AG10803 (cell line): ENCODE data around the gene ARHGEF11.

ENCODE experiments used
- DNase-seq: peaks from one replicate; pipeline ENCODE4 v3.0.0; 2010; ENCODE audit warnings: low read depth
- H3K4me3 ChIP-seq: 2 replicates; pipeline ENCODE4 v1.5.1; 2011; ENCODE audit warnings: mild to moderate bottlenecking, low read length, control low read depth
- TF ChIP-seq, protein P1 (sequence below): conservative IDR thresholded peaks from 2 replicates; pipeline ENCODE4 v1.5.1; 2011; ENCODE audit warnings: mild to moderate bottlenecking, low read length, control low read depth, inconsistent platforms

The ARHGEF11 gene

DNA sequence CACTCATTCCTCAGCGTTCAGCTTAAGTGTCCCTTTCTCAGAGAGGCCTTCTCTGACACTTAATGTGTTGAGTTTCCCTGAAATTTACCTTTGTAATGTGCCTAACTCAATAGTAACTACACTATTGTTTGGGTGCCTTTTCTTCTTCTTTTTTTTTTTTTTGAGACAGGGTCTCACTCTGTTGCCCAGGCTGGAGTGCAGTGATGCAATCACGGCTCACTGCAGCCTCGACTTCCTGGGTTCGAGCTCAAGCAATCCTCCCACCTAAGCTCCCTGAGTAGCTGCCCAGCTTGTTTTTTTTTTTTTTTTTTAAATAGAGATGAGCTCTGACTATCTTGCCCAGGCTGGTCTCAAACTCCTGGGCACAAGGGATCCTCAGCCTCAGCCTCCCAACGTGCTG is 50.1 kb downstream of the ARHGEF11 start:
- no peak for DNase-seq
- H3K4me3 ChIP-seq: no peak overlapping the region
- TF ChIP-seq, protein P1, sequence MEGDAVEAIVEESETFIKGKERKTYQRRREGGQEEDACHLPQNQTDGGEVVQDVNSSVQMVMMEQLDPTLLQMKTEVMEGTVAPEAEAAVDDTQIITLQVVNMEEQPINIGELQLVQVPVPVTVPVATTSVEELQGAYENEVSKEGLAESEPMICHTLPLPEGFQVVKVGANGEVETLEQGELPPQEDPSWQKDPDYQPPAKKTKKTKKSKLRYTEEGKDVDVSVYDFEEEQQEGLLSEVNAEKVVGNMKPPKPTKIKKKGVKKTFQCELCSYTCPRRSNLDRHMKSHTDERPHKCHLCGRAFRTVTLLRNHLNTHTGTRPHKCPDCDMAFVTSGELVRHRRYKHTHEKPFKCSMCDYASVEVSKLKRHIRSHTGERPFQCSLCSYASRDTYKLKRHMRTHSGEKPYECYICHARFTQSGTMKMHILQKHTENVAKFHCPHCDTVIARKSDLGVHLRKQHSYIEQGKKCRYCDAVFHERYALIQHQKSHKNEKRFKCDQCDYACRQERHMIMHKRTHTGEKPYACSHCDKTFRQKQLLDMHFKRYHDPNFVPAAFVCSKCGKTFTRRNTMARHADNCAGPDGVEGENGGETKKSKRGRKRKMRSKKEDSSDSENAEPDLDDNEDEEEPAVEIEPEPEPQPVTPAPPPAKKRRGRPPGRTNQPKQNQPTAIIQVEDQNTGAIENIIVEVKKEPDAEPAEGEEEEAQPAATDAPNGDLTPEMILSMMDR: no peak

DNA sequence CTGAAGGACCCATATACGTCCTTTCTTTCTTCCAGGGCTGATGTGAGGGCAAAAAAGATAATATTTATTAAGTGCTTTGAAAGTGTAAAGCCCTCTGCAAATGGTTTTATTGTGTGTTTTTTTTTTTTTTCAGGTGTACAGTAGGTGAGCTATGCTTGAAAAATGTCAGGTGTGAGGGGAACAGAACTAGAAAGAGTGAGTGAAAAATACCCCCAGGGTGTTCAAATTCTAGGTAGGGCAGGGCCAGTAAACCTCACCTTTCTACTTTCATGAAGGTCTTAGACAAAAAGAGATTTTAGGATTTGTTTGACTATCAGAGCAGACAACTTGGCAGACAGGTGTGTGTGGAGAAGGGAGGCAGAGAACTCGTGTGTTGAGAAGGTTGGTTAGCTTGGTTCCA is 51.3 kb downstream of the ARHGEF11 start:
- TF ChIP-seq, protein P1: no peak
- DNase-seq: no peak
- H3K4me3 ChIP-seq: no peak overlapping the region

DNA sequence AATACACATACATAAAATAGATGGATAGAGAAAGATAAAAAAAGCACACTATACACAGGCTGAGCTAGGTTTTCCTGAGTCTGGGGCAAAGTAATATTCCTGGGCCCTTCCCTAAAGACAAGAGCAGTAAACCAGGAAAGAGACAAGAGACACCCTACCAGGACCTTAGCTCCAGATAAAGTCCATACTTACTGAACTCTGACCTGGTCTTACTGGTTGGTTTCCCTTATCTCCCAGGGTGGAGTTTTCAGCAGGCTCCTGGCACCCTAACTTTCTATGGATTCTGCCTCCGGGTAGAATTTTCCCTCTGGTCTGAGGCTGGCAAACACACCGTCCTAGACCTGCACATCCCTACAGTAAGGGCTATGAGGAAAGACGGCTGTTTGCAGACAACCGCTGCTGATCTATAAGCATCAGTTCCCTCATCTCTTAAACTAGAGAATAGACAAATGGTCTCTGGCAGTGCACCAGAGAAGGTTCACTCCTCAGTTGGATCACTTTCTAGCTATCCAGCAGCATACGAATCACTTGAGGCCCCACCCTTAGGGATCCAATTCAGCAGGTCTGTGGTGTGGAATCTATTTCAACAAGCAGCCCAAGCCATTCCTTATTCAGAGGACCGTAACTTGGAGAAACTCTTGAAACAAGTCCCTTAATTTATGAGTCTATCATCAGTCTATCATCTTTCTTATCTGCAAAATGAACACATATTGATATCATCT is 52.0 kb downstream of the ARHGEF11 start:
- DNase-seq: no peak
- TF ChIP-seq, protein P1: no peak

DNA sequence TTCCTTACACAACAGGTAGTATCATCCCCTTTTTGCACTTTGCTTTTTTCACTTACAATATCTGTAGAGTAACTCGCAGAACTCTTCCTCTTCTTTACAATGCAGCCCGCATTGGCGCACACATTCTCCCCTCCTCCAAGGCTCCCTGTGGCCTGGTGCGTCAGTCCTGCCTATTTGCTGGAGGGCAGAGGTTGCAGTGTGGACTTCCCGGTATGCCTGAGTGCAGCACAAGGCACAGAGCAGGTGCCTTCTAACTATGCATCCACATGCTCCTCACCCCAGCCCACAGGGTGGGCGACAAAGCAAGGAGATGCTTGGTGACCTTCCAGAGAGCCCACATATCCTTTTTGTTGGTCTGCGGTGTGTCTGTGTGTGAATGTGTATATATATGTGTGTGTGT is 53.3 kb downstream of the ARHGEF11 start:
- TF ChIP-seq, protein P1: no peak
- DNase-seq: no peak
- no peak overlapping the region for H3K4me3 ChIP-seq

More for the DNA sequence above, 52.0 kb downstream of the ARHGEF11 start:
- no peak overlapping the region for H3K4me3 ChIP-seq

DNA sequence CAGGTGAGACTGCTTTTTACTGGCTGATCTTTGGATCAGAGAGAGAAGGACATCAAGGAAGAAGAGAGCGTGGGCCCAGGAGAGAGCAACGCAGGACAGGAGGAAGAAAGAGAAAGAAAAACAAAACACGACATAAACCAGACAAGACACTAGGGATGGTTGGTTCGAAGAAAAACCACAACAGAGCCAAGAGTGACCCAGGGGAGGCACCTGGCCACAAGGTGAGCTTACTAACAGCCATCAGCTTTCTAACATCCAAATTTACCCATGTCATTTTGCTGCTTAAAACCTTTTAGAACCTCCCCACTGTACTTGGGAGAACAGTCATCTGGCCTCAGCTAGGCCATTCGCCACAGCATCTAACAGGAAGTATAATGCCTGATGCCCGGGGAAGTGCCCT is 57.8 kb downstream of the ARHGEF11 start:
- DNase-seq: no peak
- no peak overlapping the region for H3K4me3 ChIP-seq
- TF ChIP-seq, protein P1: no peak

DNA sequence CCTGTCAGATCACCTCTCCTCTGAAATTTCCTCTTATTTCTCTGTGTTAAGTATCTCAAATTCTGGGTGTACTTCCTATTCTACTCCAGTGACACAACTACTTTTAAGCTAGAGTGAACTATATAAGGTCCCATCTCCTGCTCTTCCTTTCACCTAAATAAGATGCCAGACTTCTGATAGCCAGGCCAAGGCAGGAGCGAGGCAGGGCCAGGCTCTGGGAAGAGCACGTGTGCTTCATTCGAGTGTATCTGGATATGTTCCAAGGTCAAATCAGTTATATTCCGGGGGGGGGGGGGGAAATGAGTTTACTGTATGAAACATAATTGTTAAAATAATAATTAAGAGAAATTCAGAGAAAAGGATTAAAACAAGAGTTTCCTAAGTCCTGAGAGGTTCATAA is 65.0 kb downstream of the ARHGEF11 start:
- no peak overlapping the region for H3K4me3 ChIP-seq
- DNase-seq: no peak
- TF ChIP-seq, protein P1: no peak

DNA sequence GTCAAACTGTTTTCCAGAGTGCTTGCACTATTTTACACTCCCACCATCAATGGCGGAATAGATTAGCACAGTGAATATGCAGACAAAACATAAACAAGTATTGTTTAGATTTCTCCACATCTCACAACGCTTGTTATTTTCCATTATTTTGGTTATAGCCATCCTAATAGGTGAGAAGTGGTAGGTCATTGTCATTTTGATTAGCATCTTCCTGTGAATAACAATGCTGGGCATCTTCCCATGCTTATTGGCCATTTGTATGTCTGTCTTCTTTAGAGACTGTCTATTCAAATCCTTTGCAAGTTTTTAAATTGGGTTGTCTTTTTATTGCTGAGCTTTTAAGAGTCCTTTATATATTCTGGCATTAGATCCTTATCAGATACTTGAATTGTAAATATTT is 70.5 kb downstream of the ARHGEF11 start:
- DNase-seq: no peak
- no peak overlapping the region for H3K4me3 ChIP-seq
- TF ChIP-seq, protein P1: no peak
